Activated CD4-positive, alpha-beta T cell treated with anti-CD3 and anti-CD28 coated beads, Interleukin-10, Interleukin-2, amounts not matched to agents 100 ng/mL and 50 ng/mL, durations not matched to agents 16 hours and 8 hours (primary cell): ENCODE data around the gene MACO1.
"Not testable (repeated sequence)": the region's sequence is repeated elsewhere in the genome, so short reads cannot be mapped to it uniquely, and the experiment has no call there.

ENCODE experiments used
- DNase-seq: peaks from one replicate; pipeline ENCODE4 v3.0.0-alpha.2; 2020

Gene MACO1

GRCh38 chr1:25492323-25492722 lies 61.6 kb downstream of the MACO1 start:
- DNase-seq: no peak

DNA sequence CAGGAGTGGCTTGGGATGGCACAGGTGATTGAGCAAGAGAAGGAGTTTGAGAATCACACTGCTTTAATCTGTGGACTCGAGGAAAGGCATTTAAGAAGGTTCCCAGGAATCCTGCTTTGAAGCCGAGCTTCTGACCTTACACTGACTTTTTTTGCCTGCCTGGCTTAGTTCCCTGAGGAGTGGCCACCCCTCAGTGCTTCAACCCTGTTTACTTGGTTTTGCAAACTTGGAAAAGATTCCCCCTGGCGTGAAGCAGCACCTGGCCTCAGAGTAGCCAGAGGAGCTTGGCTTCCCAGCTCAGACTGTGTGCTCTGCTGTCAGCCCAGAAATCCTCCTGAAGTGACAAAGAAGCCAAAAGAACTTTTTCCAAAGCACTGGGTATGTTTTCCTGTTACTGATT lies 64.3 kb downstream of the MACO1 start:
- no peak for DNase-seq

DNA sequence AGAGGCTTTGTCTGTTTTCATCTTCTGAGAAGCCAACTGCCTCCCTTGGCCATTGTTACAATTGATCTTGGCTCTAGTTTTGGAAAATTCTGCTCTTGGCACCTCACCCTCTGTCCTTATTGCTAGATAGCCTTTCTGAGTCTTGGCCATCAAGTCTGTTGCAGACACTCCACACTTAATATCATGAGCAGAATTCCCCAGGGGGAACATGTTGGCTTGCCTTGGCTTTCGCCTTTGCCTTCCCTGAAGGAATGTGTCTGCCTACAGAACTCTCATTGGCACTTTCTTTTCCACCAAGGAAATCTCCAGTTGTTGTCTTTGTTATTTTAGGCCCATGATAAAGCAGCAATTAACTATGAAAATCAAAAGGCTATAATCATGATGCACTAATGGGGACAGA lies 70.0 kb downstream of the MACO1 start:
- no peak for DNase-seq

DNA sequence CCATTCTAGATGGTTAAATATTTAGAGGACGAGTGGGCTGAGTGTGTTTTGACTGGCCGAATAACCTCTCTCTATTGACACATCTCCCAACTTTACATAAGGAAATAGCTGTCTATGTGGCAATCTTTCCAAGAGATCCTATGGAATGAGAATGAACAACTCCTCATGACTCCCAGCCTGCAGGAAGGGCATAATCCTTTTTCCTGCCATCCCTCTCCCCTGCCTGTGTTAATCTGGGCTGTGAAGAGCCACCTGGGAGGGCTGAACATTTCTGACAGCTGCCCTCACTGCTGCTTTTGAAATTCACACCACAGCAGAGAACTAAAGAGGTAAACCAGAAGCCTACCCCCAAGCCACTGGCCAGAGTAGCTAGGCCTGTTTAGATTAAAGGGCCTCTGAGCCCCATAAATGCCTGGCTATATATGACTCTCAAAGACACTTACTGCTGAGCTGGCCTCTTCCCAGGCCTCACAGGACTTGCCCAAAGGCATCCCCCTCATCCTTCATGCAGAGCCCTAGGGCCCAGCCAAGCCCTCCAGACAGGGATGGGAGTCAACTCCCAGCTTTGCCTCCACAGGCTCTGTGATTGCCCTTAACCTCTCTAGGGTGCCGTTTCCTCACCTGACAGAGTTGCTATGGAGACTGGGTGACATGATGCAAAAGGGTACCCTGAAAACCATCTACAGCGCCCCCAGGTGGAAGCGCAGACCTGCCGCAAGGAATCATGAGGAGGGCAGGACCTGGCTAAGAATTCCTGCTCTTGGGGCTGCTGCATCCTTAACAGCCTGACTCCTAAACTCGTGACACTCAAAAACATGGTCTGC lies 70.8 kb downstream of the MACO1 start:
- no peak for DNase-seq

DNA sequence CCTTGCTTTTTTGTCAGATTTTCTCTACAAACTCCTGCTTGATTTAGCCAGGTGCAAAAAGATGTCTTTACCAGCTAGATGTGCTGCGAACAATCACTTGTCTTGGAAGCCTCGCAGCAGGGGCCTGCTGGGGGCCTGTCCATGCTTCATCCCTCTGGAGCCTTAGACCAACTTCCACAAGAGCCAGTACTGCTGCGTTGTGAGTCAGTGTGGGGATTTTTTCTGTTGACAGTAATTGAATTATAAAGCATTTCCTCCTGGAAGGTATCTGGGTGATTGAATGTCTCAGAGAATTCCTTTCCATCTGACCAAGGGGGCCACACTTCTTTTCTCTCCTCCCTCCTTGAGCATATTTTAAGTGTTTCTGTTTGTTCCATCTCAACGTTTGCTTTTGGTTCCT lies 72.3 kb downstream of the MACO1 start:
- no peak for DNase-seq

- DNase-seq: peak; percentile 45
These were observed 73.1 kb downstream of the MACO1 start for GRCh38 chr1:25503551-25504426.

GRCh38 chr1:25504706-25505595 lies 74.3 kb downstream of the MACO1 start:
- DNase-seq: no peak

GRCh38 chr1:25505656-25506385 lies 75.1 kb downstream of the MACO1 start:
- no peak for DNase-seq

DNA sequence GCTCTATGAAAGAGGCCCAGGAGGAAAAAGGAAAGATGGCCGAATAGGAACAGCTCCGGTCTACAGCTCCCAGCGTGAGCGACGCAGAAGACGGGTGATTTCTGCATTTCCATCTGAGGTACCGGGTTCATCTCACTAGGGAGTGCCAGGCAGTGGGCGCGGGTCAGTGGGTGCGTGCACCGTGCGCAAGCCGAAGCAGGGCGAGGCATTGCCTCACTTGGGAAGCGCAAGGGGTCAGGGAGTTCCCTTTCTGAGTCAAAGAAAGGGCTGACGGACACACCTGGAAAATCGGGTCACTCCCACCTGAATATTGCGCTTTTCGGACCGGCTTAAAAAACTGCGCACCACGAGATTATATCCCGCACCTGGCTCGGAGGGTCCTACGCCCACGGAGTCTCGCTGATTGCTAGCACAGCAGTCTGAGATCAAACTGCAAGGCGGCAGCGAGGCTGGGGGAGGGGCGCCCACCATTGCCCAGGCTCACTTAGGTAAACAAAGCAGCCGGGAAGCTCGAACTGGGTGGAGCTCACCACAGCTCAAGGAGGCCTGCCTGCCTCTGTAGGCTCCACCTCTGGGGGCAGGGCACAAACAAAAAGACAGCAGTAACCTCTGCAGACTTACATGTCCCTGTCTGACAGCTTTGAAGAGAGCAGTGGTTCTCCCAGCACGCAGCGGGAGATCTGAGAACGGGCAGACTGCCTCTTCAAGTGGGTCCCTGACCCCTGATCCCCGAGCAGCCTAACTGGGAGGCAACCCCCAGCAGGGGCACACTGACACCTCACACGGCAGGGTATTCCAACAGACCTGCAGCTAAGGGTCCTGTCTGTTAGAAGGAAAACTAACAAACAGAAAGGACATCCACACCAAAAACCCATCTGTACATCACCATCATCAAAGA lies 76.1 kb downstream of the MACO1 start:
- DNase-seq: not testable (repeated sequence)

DNA sequence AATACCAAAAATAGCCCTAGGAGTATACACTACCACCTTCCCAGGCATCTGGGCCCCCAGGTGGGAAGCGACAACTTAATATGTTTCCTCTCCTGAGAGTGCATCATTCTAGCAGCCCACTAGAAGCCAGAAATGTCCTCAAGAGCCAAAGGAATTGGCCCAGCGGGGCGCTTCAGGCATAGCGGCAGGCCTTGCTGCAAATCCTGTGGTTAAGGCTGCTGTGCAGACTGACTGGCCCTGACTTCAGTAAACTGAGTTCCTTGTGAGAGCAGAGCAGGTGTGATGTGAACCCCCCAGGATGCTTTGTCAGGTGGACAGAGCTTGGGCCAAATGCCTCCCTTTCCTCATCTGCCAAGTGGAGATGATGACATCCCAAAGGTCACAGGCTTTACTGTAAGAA lies 83.0 kb downstream of the MACO1 start:
- no peak for DNase-seq

- no peak for DNase-seq
These were observed 84.3 kb downstream of the MACO1 start for GRCh38 chr1:25515033-25515432.

GRCh38 chr1:25516686-25517085 lies 86.0 kb downstream of the MACO1 start:
- no peak for DNase-seq

- DNase-seq: no peak
These were observed 87.0 kb downstream of the MACO1 start for GRCh38 chr1:25517476-25518394.

- DNase-seq: no peak
These were observed 88.9 kb downstream of the MACO1 start for GRCh38 chr1:25519624-25520023.

GRCh38 chr1:25520446-25521061 lies 89.9 kb downstream of the MACO1 start:
- DNase-seq: peak; percentile 61

GRCh38 chr1:25522031-25522655 lies 91.4 kb downstream of the MACO1 start:
- DNase-seq: no peak

DNA sequence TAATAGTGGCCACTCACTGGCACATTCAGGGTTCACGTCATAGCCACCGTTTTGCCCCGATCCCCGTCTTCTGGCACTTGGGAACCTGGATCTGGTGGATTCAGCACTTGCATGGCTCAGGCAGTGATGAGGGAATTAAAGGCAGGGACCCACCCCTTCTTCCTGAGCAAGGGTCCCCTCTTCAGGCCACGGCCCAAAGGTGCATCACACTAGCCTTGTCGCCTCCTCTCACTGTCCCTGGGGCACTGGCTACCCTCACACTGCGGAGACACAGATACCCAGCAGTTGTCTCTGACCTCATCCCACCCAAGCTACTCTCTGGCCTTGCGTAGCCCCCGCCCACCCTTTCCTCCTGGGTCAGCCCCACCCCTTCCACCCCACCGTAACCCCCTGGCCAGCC lies 92.8 kb downstream of the MACO1 start:
- no peak for DNase-seq

GRCh38 chr1:25524568-25525360 lies 94.1 kb downstream of the MACO1 start:
- no peak for DNase-seq
